Measurements from ENCODE around the gene RARRES2.

- TF ChIP-seq, protein P1, sequence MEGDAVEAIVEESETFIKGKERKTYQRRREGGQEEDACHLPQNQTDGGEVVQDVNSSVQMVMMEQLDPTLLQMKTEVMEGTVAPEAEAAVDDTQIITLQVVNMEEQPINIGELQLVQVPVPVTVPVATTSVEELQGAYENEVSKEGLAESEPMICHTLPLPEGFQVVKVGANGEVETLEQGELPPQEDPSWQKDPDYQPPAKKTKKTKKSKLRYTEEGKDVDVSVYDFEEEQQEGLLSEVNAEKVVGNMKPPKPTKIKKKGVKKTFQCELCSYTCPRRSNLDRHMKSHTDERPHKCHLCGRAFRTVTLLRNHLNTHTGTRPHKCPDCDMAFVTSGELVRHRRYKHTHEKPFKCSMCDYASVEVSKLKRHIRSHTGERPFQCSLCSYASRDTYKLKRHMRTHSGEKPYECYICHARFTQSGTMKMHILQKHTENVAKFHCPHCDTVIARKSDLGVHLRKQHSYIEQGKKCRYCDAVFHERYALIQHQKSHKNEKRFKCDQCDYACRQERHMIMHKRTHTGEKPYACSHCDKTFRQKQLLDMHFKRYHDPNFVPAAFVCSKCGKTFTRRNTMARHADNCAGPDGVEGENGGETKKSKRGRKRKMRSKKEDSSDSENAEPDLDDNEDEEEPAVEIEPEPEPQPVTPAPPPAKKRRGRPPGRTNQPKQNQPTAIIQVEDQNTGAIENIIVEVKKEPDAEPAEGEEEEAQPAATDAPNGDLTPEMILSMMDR (IDR thresholded peaks at IDR 0.05): no peak
- TF ChIP-seq POLR2A (IDR thresholded peaks at IDR 0.05): no peak
These were observed 39.7 kb upstream of the RARRES2 start for GRCh38 chr7:150381096-150381495.
